H1 (cell line): ENCODE measurements around the gene LRRC23. TPM values are rescaled to one million over a fixed set of nuclear protein-coding genes. Genes with fewer than 3 reads are reported as not detected.

ENCODE experiments used
- CTCF ChIA-PET: fragments of 300-600 bp; sonication (Branson Sonifier 250); formaldehyde crosslinking; loops from one replicate; lab custom pipeline; 2021; ENCODE audit not compliant: partially characterized antibody; lab: Charles Lee
- POLR2A ChIA-PET: fragments of 300-600 bp; sonication (Branson Sonifier 250); formaldehyde crosslinking; loops from one replicate; lab custom pipeline; 2021; ENCODE audit warnings: inconsistent platforms; ENCODE audit not compliant: partially characterized antibody; lab: Charles Lee
- DNase-seq, 2 experiments: peaks; one replicate each; pipeline versions ENCODE4 v3.0.0 to v3.0.0-alpha.2; 2010 to 2022; ENCODE audit warnings: low spot score in 2 of 2, low read depth in 1 of 2, mixed read lengths in 1 of 2
- FAIRE-seq: peaks from 2 replicates; lab custom pipeline; 2011; peaks lifted over from hg19 to GRCh38; lab: Jason Lieb, UNC
- H2AFZ ChIP-seq: 2 replicates; pipeline ENCODE4 v1.8.1; 2012; ENCODE audit warnings: low read length, inconsistent platforms
- H2AK5ac ChIP-seq: 2 replicates; pipeline ENCODE4 v1.6.1; 2013; ENCODE audit warnings: low read depth, low read length
- H2BK120ac ChIP-seq: replicated peaks from 2 replicates; pipeline ENCODE3; 2013; ENCODE audit warnings: low read depth, low read length, inconsistent platforms
- H2BK12ac ChIP-seq: 2 replicates; pipeline ENCODE4 v1.6.1; 2013; ENCODE audit warnings: low read depth, low read length
- H2BK15ac ChIP-seq: 2 replicates; pipeline ENCODE4 v1.6.1; 2013; ENCODE audit warnings: low read length
- H2BK20ac ChIP-seq: 2 replicates; pipeline ENCODE4 v1.6.1; 2013; ENCODE audit warnings: low read length
- H2BK5ac ChIP-seq: 2 replicates; pipeline ENCODE4 v1.6.1; 2013; ENCODE audit warnings: low read depth, low read length
- H3K14ac ChIP-seq: 2 replicates; pipeline ENCODE4 v1.6.1; 2013; ENCODE audit warnings: inconsistent platforms; ENCODE audit not compliant: insufficient read length
- H3K18ac ChIP-seq: 2 replicates; pipeline ENCODE4 v1.6.1; 2013; ENCODE audit warnings: low read length; ENCODE audit errors: extremely low read depth
- H3K23ac ChIP-seq: 2 replicates; pipeline ENCODE4 v1.6.1; 2013; ENCODE audit warnings: inconsistent platforms; ENCODE audit not compliant: insufficient read length
- H3K23me2 ChIP-seq: 2 replicates; pipeline ENCODE4 v1.6.1; 2013; ENCODE audit warnings: low read depth, low read length
- H3K27ac ChIP-seq: 2 replicates; pipeline ENCODE4 v1.6.1; 2011; ENCODE audit warnings: low read depth, low read length, inconsistent platforms
- H3K27me3 ChIP-seq, 4 experiments: replicated peaks in 1 of 4; 1 replicate in 1 of 4; 2 replicates in 3 of 4; pipeline versions ENCODE4 v1.6.1 to v1.8.1; 2011 to 2013; ENCODE audit warnings: low read length in 3 of 4, mild to moderate bottlenecking in 3 of 4, inconsistent platforms in 2 of 4, mixed read lengths in 2 of 4, moderate library complexity in 1 of 4; ENCODE audit not compliant: control insufficient read depth in 3 of 4, insufficient read depth in 3 of 4; ENCODE audit errors: extremely low read depth in 1 of 4
- H3K36me3 ChIP-seq, 4 experiments: 2 replicates each; pipeline versions ENCODE4 v1.6.1 to v1.8.1; 2011 to 2013; ENCODE audit warnings: mild to moderate bottlenecking in 4 of 4, low read length in 3 of 4, moderate library complexity in 2 of 4, control low read depth in 1 of 4, inconsistent platforms in 1 of 4; ENCODE audit not compliant: insufficient read depth in 4 of 4, control insufficient read depth in 2 of 4
- H3K4ac ChIP-seq: replicated peaks from 2 replicates; pipeline ENCODE3; 2013; ENCODE audit warnings: low read length, low read depth, mixed read lengths, inconsistent platforms; ENCODE audit not compliant: insufficient read length
- H3K4me1 ChIP-seq, 4 experiments: replicated peaks in 1 of 4; 1 replicate in 1 of 4; 2 replicates in 3 of 4; pipeline versions ENCODE4 v1.6.1 to v1.8.1; 2011 to 2013; ENCODE audit warnings: low read length in 3 of 4, inconsistent platforms in 2 of 4, mixed read lengths in 1 of 4; ENCODE audit not compliant: insufficient read depth in 4 of 4, control insufficient read depth in 3 of 4
- H3K4me2 ChIP-seq, 2 experiments: 2 replicates each; pipeline versions ENCODE4 v1.6.1 to v1.8.1; 2011 to 2013; ENCODE audit warnings: low read depth in 2 of 2, low read length in 2 of 2, control low read depth in 1 of 2, inconsistent platforms in 1 of 2, mild to moderate bottlenecking in 1 of 2; ENCODE audit not compliant: insufficient read depth in 1 of 2
- H3K4me3 ChIP-seq, 4 experiments: fragments of 200-600, 300-600 bp in 1 of 4; sonication (generic), shearing (Covaris generic), sonication (Bioruptor Twin) in 1 of 4; 2 replicates each; pipeline versions ENCODE4 v1.5.1 to v1.8.1; 2011 to 2016; ENCODE audit warnings: low read length in 4 of 4, low read depth in 3 of 4, control low read depth in 2 of 4, inconsistent platforms in 2 of 4, mild to moderate bottlenecking in 2 of 4, mixed read lengths in 1 of 4, moderate library complexity in 1 of 4; ENCODE audit not compliant: insufficient read depth in 2 of 4; ENCODE audit errors: extremely low read depth in 1 of 4
- H3K56ac ChIP-seq: replicated peaks from 2 replicates; pipeline ENCODE3; 2013; ENCODE audit warnings: low read depth, mild to moderate bottlenecking, mixed read lengths, low read length, inconsistent platforms; ENCODE audit not compliant: insufficient read length
- H3K79me1 ChIP-seq: 2 replicates; pipeline ENCODE4 v1.6.1; 2013; ENCODE audit warnings: low read depth, low read length, control low read depth
- H3K79me2 ChIP-seq, 2 experiments: 2 replicates each; pipeline versions ENCODE4 v1.6.1 to v1.8.1; 2012 to 2013; ENCODE audit warnings: low read length in 2 of 2, mild to moderate bottlenecking in 2 of 2, inconsistent platforms in 1 of 2; ENCODE audit not compliant: insufficient read depth in 2 of 2, control insufficient read depth in 1 of 2
- H3K9ac ChIP-seq, 4 experiments: replicated peaks in 1 of 4; 1 replicate in 1 of 4; 2 replicates in 3 of 4; pipeline versions ENCODE4 v1.6.1 to v1.8.1; 2011 to 2013; ENCODE audit warnings: low read depth in 3 of 4, low read length in 3 of 4, control low read depth in 2 of 4, mild to moderate bottlenecking in 2 of 4, moderate library complexity in 2 of 4, inconsistent platforms in 1 of 4; ENCODE audit errors: extremely low read depth in 1 of 4
- H3K9me3 ChIP-seq, 2 experiments: 2 replicates each; pipeline versions ENCODE4 v1.6.1 to v1.8.1; 2012 to 2013; ENCODE audit warnings: mild to moderate bottlenecking in 2 of 2, moderate library complexity in 2 of 2, control low read depth in 1 of 2, inconsistent platforms in 1 of 2, low read depth in 1 of 2, low read length in 1 of 2, mixed read lengths in 1 of 2; ENCODE audit not compliant: insufficient read depth in 2 of 2
- H4K20me1 ChIP-seq, 2 experiments: replicated peaks in 1 of 2; 2 replicates each; pipeline versions ENCODE3 to v1.8.1; 2011 to 2013; ENCODE audit warnings: inconsistent platforms in 2 of 2, low read length in 2 of 2, mild to moderate bottlenecking in 1 of 2; ENCODE audit not compliant: insufficient read depth in 2 of 2, control insufficient read depth in 1 of 2
- H4K5ac ChIP-seq: 2 replicates; pipeline ENCODE4 v1.6.1; 2013; ENCODE audit warnings: low read length, low read depth, mixed read lengths, inconsistent platforms; ENCODE audit not compliant: insufficient read length
- H4K8ac ChIP-seq: 2 replicates; pipeline ENCODE4 v1.8.0; 2013; ENCODE audit warnings: mild to moderate bottlenecking, moderate library complexity, low read length, inconsistent platforms; ENCODE audit not compliant: insufficient read depth; ENCODE audit errors: extremely low read depth
- H4K91ac ChIP-seq: replicated peaks from 2 replicates; pipeline ENCODE3; 2013; ENCODE audit warnings: low read length, mixed read lengths, inconsistent platforms; ENCODE audit not compliant: insufficient read length
- BACH1 ChIP-seq: IDR thresholded peaks from 2 replicates; pipeline ENCODE4 v1.6.1; 2012; ENCODE audit warnings: low read length, improper control_type of control experiment
- EP300 ChIP-seq, 2 experiments: IDR thresholded peaks; 1 replicate in 1 of 2; 2 replicates in 1 of 2; pipeline ENCODE4 v1.6.1; 2011 to 2012; ENCODE audit warnings: low read depth in 2 of 2, low read length in 2 of 2, mild to moderate bottlenecking in 2 of 2, borderline replicate concordance in 1 of 2, inconsistent platforms in 1 of 2, moderate library complexity in 1 of 2
- GABPA ChIP-seq: IDR thresholded peaks from 2 replicates; pipeline ENCODE4 v1.6.1; 2011; ENCODE audit warnings: mild to moderate bottlenecking, low read length, moderate library complexity, borderline replicate concordance; ENCODE audit not compliant: insufficient read depth
- HDAC2 ChIP-seq, 2 experiments: fragments of 300-600 bp in 1 of 2; sonication (generic) in 1 of 2; IDR thresholded peaks; 2 replicates each; pipeline ENCODE4 v1.6.1; 2011 to 2012; ENCODE audit warnings: low read depth in 2 of 2, low read length in 2 of 2, mild to moderate bottlenecking in 2 of 2, moderate library complexity in 2 of 2, borderline replicate concordance in 1 of 2, inconsistent platforms in 1 of 2
- JUN ChIP-seq: IDR thresholded peaks from 2 replicates; pipeline ENCODE4 v1.6.1; 2011; ENCODE audit warnings: low read depth, mild to moderate bottlenecking, improper control_type of control experiment, low read length
- NRF1 ChIP-seq: IDR thresholded peaks from 2 replicates; pipeline ENCODE4 v1.6.1; 2011; ENCODE audit warnings: mild to moderate bottlenecking, low read depth, low read length, improper control_type of control experiment
- POU5F1 ChIP-seq: IDR thresholded peaks from 2 replicates; pipeline ENCODE4 v1.6.1; 2011; ENCODE audit warnings: low read depth, mild to moderate bottlenecking, low read length, moderate library complexity
- RAD21 ChIP-seq, 2 experiments: IDR thresholded peaks in 1 of 2; conservative IDR thresholded peaks in 1 of 2; 2 replicates each; pipeline ENCODE4 v1.6.1; 2011; ENCODE audit warnings: low read depth in 2 of 2, low read length in 2 of 2, improper control_type of control experiment in 1 of 2, inconsistent platforms in 1 of 2, mild to moderate bottlenecking in 1 of 2, moderate library complexity in 1 of 2
- SAP30 ChIP-seq: fragments of 300-600 bp; sonication (generic); IDR thresholded peaks from 2 replicates; pipeline ENCODE4 v1.7.1; 2012; ENCODE audit warnings: low read length, moderate library complexity, mild to moderate bottlenecking, inconsistent platforms; ENCODE audit not compliant: insufficient read depth, insufficient replicate concordance
- SIN3A ChIP-seq, 2 experiments: IDR thresholded peaks in 1 of 2; conservative IDR thresholded peaks in 1 of 2; 2 replicates each; pipeline ENCODE4 v1.6.1; 2011 to 2012; ENCODE audit warnings: low read length in 2 of 2, improper control_type of control experiment in 1 of 2, low read depth in 1 of 2, mild to moderate bottlenecking in 1 of 2
- SP1 ChIP-seq: IDR thresholded peaks from 2 replicates; pipeline ENCODE4 v1.6.1; 2011; ENCODE audit warnings: low read depth, low read length
- WGBS, 2 experiments: shearing (Covaris generic) in 1 of 2; methylation state at CpG; one replicate each; pipeline versions ENCODE4 v1.1.6 to v1.1.7; 2013 to 2015; ENCODE audit warnings: low lambda C conversion rate in 2 of 2, mixed read lengths in 2 of 2, inconsistent platforms in 1 of 2, low coverage in 1 of 2, missing lambda C conversion rate in 1 of 2; ENCODE audit not compliant: insufficient replicate concordance in 2 of 2, insufficient coverage in 1 of 2, insufficient read length in 1 of 2; ENCODE audit errors: extremely low coverage in 1 of 2, missing lambda C conversion rate in 1 of 2; 5-methylcytosine and 5-hydroxymethylcytosine counted together
- polyA plus RNA-seq, 7 experiments: library from polyadenylated mRNA; depleted of rRNA in 3 of 7; stranded (reverse) in 5 of 7; unstranded in 2 of 7; fragments of >200 nt in 5 of 7; fragments of 200-250 nt in 2 of 7; gene quantifications; 1 replicate in 5 of 7; 2 replicates in 1 of 7; 4 replicates in 1 of 7; pipeline versions ENCODE4 v1.2.1 to v1.2.3, GENCODE V29; 2011 to 2013; ENCODE audit warnings: missing spikeins in 2 of 7, mixed read lengths in 2 of 7
- total RNA-seq: library from RNA; stranded (reverse); fragmentation: NEBNext Ultra II Directional; extraction: Animal tissue kit (Norgen Biotek cat#: 25700); gene quantifications from 2 replicates; pipeline ENCODE4 v1.2.1, GENCODE V29; 2021

Gene LRRC23
- total and polyA plus RNA-seq, 2 of the 8 experiments (the other 6 are each of a cell fraction or from before 2014, with no cell fraction given), result 2.5 to 3.6 TPM

DNA sequence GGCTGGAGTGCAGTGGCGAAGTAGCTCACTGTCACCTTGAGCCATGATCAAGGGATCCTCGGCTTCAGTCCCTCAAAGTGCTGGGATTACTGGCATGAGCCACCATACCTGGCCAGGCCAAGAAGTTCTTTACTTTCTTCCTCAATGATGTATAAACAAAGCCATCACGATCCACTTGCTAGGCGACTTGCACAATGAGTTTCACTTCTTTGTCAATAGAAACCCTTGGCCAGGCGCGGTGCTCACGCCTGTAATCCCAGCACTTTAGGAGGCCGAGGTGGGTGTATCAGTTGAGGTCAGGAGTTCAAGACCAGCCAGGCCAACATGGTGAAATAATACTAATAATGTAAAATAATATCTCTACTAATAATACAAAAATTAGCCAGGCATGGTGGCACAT is 17.2 kb upstream of the LRRC23 start:
- Histone ChIP-seq H2AK5ac (peak overlapping the region; percentile 100; the same call in 1 of the 2 replicates), H3K4me2 (no peak overlapping the region), H2AFZ (no peak overlapping the region), H4K5ac (peak overlapping the region; percentile 62), H3K4me3 (no peak overlapping the region), H3K4ac (no peak overlapping the region), H2BK20ac (peak overlapping the region; percentile 80; the same call in 1 of the 2 replicates), H3K23me2 (no peaks in the 10 kb centered on the region), H4K20me1 (no peaks in the 10 kb centered on the region), H3K18ac (peak overlapping the region; percentile 85; the same call in 1 of the 2 replicates), H2BK5ac (peak overlapping the region; percentile 60; the same call in 1 of the 2 replicates), H2BK15ac (no peak overlapping the region), H4K91ac (peak overlapping the region; percentile 29), H3K27ac (no peak overlapping the region), H3K79me1 (no peaks in the 10 kb centered on the region), H3K4me1 (peaks cover 2 to 13% (median 8%) of the 10 kb centered on the region in 4 experiments; a peak in 6 of 7 replicates), H3K9ac (no peak overlapping the region), H3K14ac (no peak overlapping the region), H3K23ac (no peak overlapping the region), H3K56ac (no peak overlapping the region), H3K9me3 (no peaks in the 10 kb centered on the region), H2BK12ac (peak overlapping the region; percentile 97), H3K36me3 (peaks cover 0 to 20% (median 1%) of the 10 kb centered on the region in 4 experiments; a peak in 4 of 8 replicates), H3K27me3 (no peaks in the 10 kb centered on the region), H2BK120ac (no peak overlapping the region), H4K8ac (no peak overlapping the region), H3K79me2 (no peaks in the 10 kb centered on the region)
- FAIRE-seq (no peak), DNase-seq (no peak)
- ChIA-PET CTCF (interaction anchor here (2.3 kb wide), 1 partner anchor 16 kb away, joined by 18 read pairs; the partner anchor contains the start of gene SPSB2), POLR2A (interaction anchor here (1.0 to 7.8 kb wide), 5 partner anchors 12 to 81 kb away, joined by 4 to 86 read pairs (median 4); partner anchors contain the start of genes SPSB2 and TPI1)
- 85% methylated on average over 8 of the region's 8 CpGs; no CpG with 5 or more reads in 1 of the 2 experiments for WGBS, 2 experiments
- TF ChIP-seq POU5F1 (no peak), JUN (no peak), NRF1 (no peak), SP1 (no peak), BACH1 (no peak), RAD21 (IDR thresholded peaks at IDR 0.05 in 1 of 2, conservative IDR thresholded peaks at IDR 0.05 in 1 of 2; ENCODE audit: low read depth in 2 of 2, low read length in 2 of 2) (no peak), HDAC2 (IDR thresholded peaks at IDR 0.05; ENCODE audit: borderline replicate concordance in 1 of 2, low read depth in 2 of 2, low read length in 2 of 2) (no peak), GABPA (no peak), EP300 (IDR thresholded peaks at IDR 0.05; ENCODE audit: borderline replicate concordance in 1 of 2, low read depth in 2 of 2, low read length in 2 of 2) (no peak), SIN3A (conservative IDR thresholded peaks at IDR 0.05 in 1 of 2, IDR thresholded peaks at IDR 0.05 in 1 of 2; ENCODE audit: low read depth in 1 of 2, low read length in 2 of 2) (no peak), SAP30 (no peak)
